HepG2 (cell line): ENCODE measurements around the gene GDNF. TPM values are rescaled to one million over a fixed set of nuclear protein-coding genes. Genes with fewer than 3 reads are reported as not detected.

Experiments used
- ATAC-seq: fragments of 200-7000 bp; cut with Tn5 transposase; 3 replicates; pipeline ENCODE4 v1.9.1; 2020; ENCODE audit warnings: mild to moderate bottlenecking, moderate library complexity
- BruUV-seq: library from RNA; stranded (reverse); fragments of 400-500 nt; replicated peaks from 2 replicates; lab custom pipeline; 2021; lab: Mats Ljungman, UMichigan
- CTCF ChIA-PET: fragments of 300-600 bp; formaldehyde crosslinking; extraction: SDS; loops from one replicate; lab custom pipeline; 2021; ENCODE audit warnings: low total read pairs, inconsistent platforms, low intra/inter-chr PET ratio; lab: Yijun Ruan, JAX
- POLR2A ChIA-PET: fragments of 350-600 bp; sonication (Branson Sonifier 250); formaldehyde crosslinking; loops from one replicate; lab custom pipeline; 2020; ENCODE audit warnings: antibody characterized with exemption, inconsistent platforms; lab: Yijun Ruan, JAX
- DNase-seq: peaks from one replicate; pipeline ENCODE4 v3.0.0-alpha.2; 2015; ENCODE audit warnings: low spot score
- FAIRE-seq: peaks from 3 replicates; lab custom pipeline; 2011; peaks lifted over from hg19 to GRCh38; lab: Jason Lieb, UNC
- H2AFZ ChIP-seq: one replicate; pipeline ENCODE4 v1.6.1; 2011; ENCODE audit warnings: low read length, inconsistent platforms
- H3K27ac ChIP-seq: fragments of 300-600 bp; 3 replicates; pipeline ENCODE4 v1.8.0; 2011; ENCODE audit warnings: mixed run types, mild to moderate bottlenecking, mixed read lengths, low read length, inconsistent platforms; ENCODE audit not compliant: insufficient read depth; ENCODE audit errors: extremely low read length
- H3K27me3 ChIP-seq, 2 experiments: fragments of 200-600 bp in 1 of 2; 2 replicates in 1 of 2; 3 replicates in 1 of 2; pipeline versions ENCODE4 v1.6.0 to v1.8.0; 2011; ENCODE audit warnings: low read length in 2 of 2, mild to moderate bottlenecking in 2 of 2, moderate library complexity in 2 of 2, inconsistent platforms in 1 of 2; ENCODE audit not compliant: insufficient read depth in 2 of 2, control insufficient read depth in 1 of 2
- H3K36me3 ChIP-seq, 2 experiments: fragments of 200-600 bp in 1 of 2; replicated peaks in 1 of 2; 2 replicates in 1 of 2; 3 replicates in 1 of 2; pipeline versions ENCODE4 v1.5.1 to v1.8.0; 2011; ENCODE audit warnings: low read length in 2 of 2, inconsistent platforms in 1 of 2; ENCODE audit not compliant: insufficient read depth in 2 of 2, control insufficient read depth in 1 of 2
- H3K4me1 ChIP-seq: 2 replicates; pipeline ENCODE4 v1.5.1; 2012; ENCODE audit warnings: low read length, inconsistent platforms; ENCODE audit not compliant: insufficient read depth
- H3K4me2 ChIP-seq: 2 replicates; pipeline ENCODE4 v1.6.0; 2011; ENCODE audit warnings: low read depth, low read length, inconsistent platforms
- H3K4me3 ChIP-seq, 3 experiments: fragments of 200-600 bp in 1 of 3; sonication (generic), shearing (Covaris generic) in 1 of 3; replicated peaks in 1 of 3; 2 replicates each; pipeline ENCODE4 v1.5.1; 2011 to 2016; ENCODE audit warnings: low read length in 3 of 3, inconsistent platforms in 2 of 3, low read depth in 2 of 3, mild to moderate bottlenecking in 2 of 3, control low read depth in 1 of 3, mixed read lengths in 1 of 3; ENCODE audit not compliant: insufficient read depth in 1 of 3
- H3K79me2 ChIP-seq: one replicate; pipeline ENCODE4 v1.6.1; 2011; ENCODE audit warnings: low read length, inconsistent platforms; ENCODE audit not compliant: insufficient read depth
- H3K9ac ChIP-seq: 2 replicates; pipeline ENCODE4 v1.6.0; 2011; ENCODE audit warnings: mild to moderate bottlenecking, low read depth, low read length, inconsistent platforms; ENCODE audit not compliant: insufficient read depth
- H3K9me3 ChIP-seq: 2 replicates; pipeline ENCODE4 v1.5.1; 2012; ENCODE audit warnings: mild to moderate bottlenecking, low read length
- H4K20me1 ChIP-seq: 2 replicates; pipeline ENCODE4 v1.6.0; 2011; ENCODE audit warnings: inconsistent platforms, mild to moderate bottlenecking, low read length, moderate library complexity; ENCODE audit not compliant: insufficient read depth
- AKAP8 ChIP-seq: sonication (generic); formaldehyde crosslinking; IDR thresholded peaks from 2 replicates; pipeline ENCODE4 v1.5.1; 2020; ENCODE audit warnings: mild to moderate bottlenecking, missing genetic modification reagents
- HBP1 ChIP-seq: IDR thresholded peaks from 2 replicates; pipeline ENCODE4 v1.6.1; 2016; ENCODE audit warnings: low read depth, control low read depth
- HMG20A ChIP-seq: IDR thresholded peaks from 2 replicates; pipeline ENCODE4 v1.6.1; 2016; ENCODE audit warnings: borderline replicate concordance
- MBD4 ChIP-seq: IDR thresholded peaks from 2 replicates; pipeline ENCODE4 v1.6.1; 2012; ENCODE audit warnings: low read length, inconsistent platforms, borderline replicate concordance
- MIXL1 ChIP-seq: IDR thresholded peaks from 2 replicates; pipeline ENCODE4 v1.6.1; 2016
- PAF1 ChIP-seq: IDR thresholded peaks from 2 replicates; pipeline ENCODE4 v1.6.1; 2016; ENCODE audit warnings: missing genetic modification reagents, missing compliant biosample characterization
- PLSCR1 ChIP-seq: sonication (generic); formaldehyde crosslinking; IDR thresholded peaks from 2 replicates; pipeline ENCODE4 v1.5.0; 2020; ENCODE audit warnings: missing genetic modification reagents, mild to moderate bottlenecking, borderline replicate concordance
- RORA ChIP-seq: sonication (generic); formaldehyde crosslinking; IDR thresholded peaks from 2 replicates; pipeline ENCODE4 v1.5.0; 2020; ENCODE audit warnings: mild to moderate bottlenecking, missing genetic modification reagents, moderate library complexity
- ZKSCAN5 ChIP-seq: sonication (generic); formaldehyde crosslinking; IDR thresholded peaks from 2 replicates; pipeline ENCODE4 v1.5.1; 2020; ENCODE audit warnings: mild to moderate bottlenecking, missing genetic modification reagents
- ZNF766 ChIP-seq: sonication (generic); formaldehyde crosslinking; IDR thresholded peaks from 2 replicates; pipeline ENCODE4 v1.5.0; 2020; ENCODE audit warnings: missing genetic modification reagents, borderline replicate concordance
- WGBS: methylation state at CpG from one replicate; pipeline ENCODE4 v1.1.6; 2017; ENCODE audit warnings: low lambda C conversion rate; 5-methylcytosine and 5-hydroxymethylcytosine counted together
- in situ Hi-C: cut with HindIII; loops from 2 replicates; pipeline ENCODE4 v1.10.0; 2017; ENCODE audit warnings: low pct_unique_long_range_greater_than_20kb; ENCODE audit not compliant: extremely low pct_ligation_motif_present
- intact Hi-C: fragments of 100-400 bp; cut with micrococcal nuclease; formaldehyde crosslinking; loops from one replicate; pipeline ENCODE4 v1.10.0; 2022; ENCODE audit not compliant: unreplicated experiment
- polyA plus RNA-seq, 8 experiments: library from polyadenylated mRNA; depleted of rRNA in 3 of 8; stranded (reverse) in 7 of 8; unstranded in 1 of 8; fragments of >200 nt; fragmentation: Illumina TruSeq in 4 of 8; extraction: Trizol in 4 of 8; gene quantifications; 2 replicates each; pipeline versions ENCODE4 v1.2.1 to v1.2.3, GENCODE V29; 2011 to 2016; ENCODE audit warnings: low read depth in 4 of 8, missing spikeins in 1 of 8, mixed read lengths in 1 of 8; ENCODE audit not compliant: insufficient read depth in 1 of 8
- total RNA-seq, 5 experiments: library from RNA; depleted of rRNA; stranded (reverse); fragments of >200 nt; fragmentation: Illumina TruSeq; extraction: Trizol; gene quantifications; 2 replicates each; pipeline ENCODE4 v1.2.3, GENCODE V29; 2016; ENCODE audit warnings: low read depth in 1 of 5
- TF ChIP-seq, protein P1 (sequence below): IDR thresholded peaks from 2 replicates; pipeline ENCODE4 v1.6.1; 2016; ENCODE audit warnings: missing compliant biosample characterization, missing genetic modification reagents, borderline replicate concordance

Gene GDNF
- total and polyA plus RNA-seq, 2 of the 13 experiments (the other 11 are each of a cell fraction or from before 2014, with no cell fraction given): 0.24 to 0.46 TPM

DNA sequence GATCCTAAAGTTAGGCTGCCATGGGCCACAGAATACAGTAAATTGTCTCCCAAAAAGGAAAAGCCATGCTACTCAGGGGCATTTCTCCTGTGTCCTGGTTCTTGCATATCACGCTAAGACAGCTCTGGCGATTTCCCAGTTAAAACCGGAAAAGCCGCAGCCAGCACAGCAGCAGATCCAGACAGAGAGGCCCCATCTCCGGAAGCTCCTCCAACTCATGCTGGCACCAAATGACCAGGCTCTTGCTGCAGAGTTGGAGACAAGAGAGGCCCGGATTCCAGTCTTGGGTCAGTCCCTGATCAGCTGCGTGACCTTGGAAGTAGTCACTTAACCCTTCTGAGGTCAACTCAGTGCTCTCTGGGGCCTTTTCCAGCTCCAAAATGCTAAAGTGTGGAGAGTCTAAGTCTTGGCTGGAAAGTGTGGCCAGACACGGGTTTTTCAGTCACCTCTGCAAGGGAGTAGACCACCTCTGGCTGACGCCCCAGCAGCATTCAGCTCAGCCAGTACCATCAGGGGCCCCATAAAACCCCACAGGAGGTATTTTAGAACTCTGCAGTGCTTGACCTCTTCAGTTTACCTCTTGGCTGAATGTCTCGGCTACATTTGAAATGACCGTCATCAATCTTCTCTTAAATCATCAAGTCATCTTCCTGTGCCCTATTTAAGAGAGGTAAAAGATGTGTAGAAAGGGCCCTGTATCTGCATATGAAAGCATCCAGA is 16.2 kb downstream of the GDNF start:
- CTCF ChIA-PET: no interaction called here
- TF ChIP-seq, protein P1, sequence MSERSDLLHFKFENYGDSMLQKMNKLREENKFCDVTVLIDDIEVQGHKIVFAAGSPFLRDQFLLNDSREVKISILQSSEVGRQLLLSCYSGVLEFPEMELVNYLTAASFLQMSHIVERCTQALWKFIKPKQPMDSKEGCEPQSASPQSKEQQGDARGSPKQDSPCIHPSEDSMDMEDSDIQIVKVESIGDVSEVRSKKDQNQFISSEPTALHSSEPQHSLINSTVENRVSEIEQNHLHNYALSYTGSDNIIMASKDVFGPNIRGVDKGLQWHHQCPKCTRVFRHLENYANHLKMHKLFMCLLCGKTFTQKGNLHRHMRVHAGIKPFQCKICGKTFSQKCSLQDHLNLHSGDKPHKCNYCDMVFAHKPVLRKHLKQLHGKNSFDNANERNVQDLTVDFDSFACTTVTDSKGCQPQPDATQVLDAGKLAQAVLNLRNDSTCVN (CRISPR knock-in tag): no peak
- no peak for TF ChIP-seq PAF1 (CRISPR knock-in tag)
- TF ChIP-seq AKAP8: no peak
- no peak for TF ChIP-seq RORA
- TF ChIP-seq MBD4: no peak
- no peak for TF ChIP-seq ZNF766 (CRISPR knock-in tag)
- TF ChIP-seq MIXL1 (CRISPR knock-in tag): no peak
- TF ChIP-seq, all 625 proteins: peak for 0
- Histone ChIP-seq H3K9ac (no peak overlapping the region), H3K27me3 (0 out of 5 replicates have a peak, but pooled peaks cover 0 to 4% of the 10 kb centered on the region in 2 experiments), H3K4me3 (no peak overlapping the region), H3K9me3 (no peaks in the 10 kb centered on the region), H3K4me1 (peaks cover 8% of the 10 kb centered on the region; the same call in 1 of the 2 replicates), H3K79me2 (no peaks in the 10 kb centered on the region), H3K36me3 (no peaks in the 10 kb centered on the region), H3K27ac (no peak overlapping the region), H3K4me2 (no peak overlapping the region), H2AFZ (no peak overlapping the region), H4K20me1 (no peaks in the 10 kb centered on the region)
- no TSS peak for BruUV-seq
- in situ Hi-C loops: no loop called here
- no peak for FAIRE-seq
- no peak for ATAC-seq
- 68% methylated on average over 7 of the region's 11 CpGs for WGBS
- intact Hi-C loops: no loop called here
- DNase-seq: no peak
- POLR2A ChIA-PET: no interaction called here

GRCh38 chr5:37816883-37817282 is 23.0 kb downstream of the GDNF start:
- WGBS: 20% methylated on average over 3 of the region's 3 CpGs
- H3K4me3 ChIP-seq: no peak overlapping the region
- BruUV-seq: no TSS peak

More at GRCh38 chr5:37816883-37817282, 23.0 kb downstream of the GDNF start:
- no peak for DNase-seq
- in situ Hi-C loops (no loop called here), intact Hi-C loops (no loop called here)
- no peak overlapping the region for H2AFZ ChIP-seq
- POLR2A ChIA-PET: no interaction called here
- H3K27me3 ChIP-seq: peaks cover 0 to 17% of the 10 kb centered on the region in 2 experiments; a peak in 4 of 5 replicates
- no peaks in the 10 kb centered on the region for H3K9me3 ChIP-seq
- H3K79me2 ChIP-seq: no peaks in the 10 kb centered on the region
- H4K20me1 ChIP-seq: no peaks in the 10 kb centered on the region
- CTCF ChIA-PET: no interaction called here
- no peak for FAIRE-seq
- no peak for ATAC-seq
- H3K4me2 ChIP-seq: no peak overlapping the region
- no peaks in the 10 kb centered on the region for H3K36me3 ChIP-seq
- TF ChIP-seq ZKSCAN5 (CRISPR knock-in tag): no peak
- TF ChIP-seq ZNF766 (CRISPR knock-in tag): no peak
- no peak for TF ChIP-seq PLSCR1 (CRISPR knock-in tag)
- TF ChIP-seq HBP1: no peak
- TF ChIP-seq HMG20A: no peak
- H3K27ac ChIP-seq: no peak overlapping the region
- H3K9ac ChIP-seq: no peak overlapping the region
- H3K4me1 ChIP-seq: no peaks in the 10 kb centered on the region
